ENCODE data around the gene PDP2. TPM values are rescaled to one million over a fixed set of nuclear protein-coding genes. Genes with fewer than 3 reads are reported as not detected.

Gene PDP2
- total RNA-seq, 1 experiment from 2014 or later, result 21.5 TPM

- H3K9me3 Mint-ChIP-seq (ENCODE audit: unreplicated experiment), result no peaks in the 10 kb centered on the region
- no peak overlapping the region for H3K4me3 Mint-ChIP-seq (ENCODE audit: unreplicated experiment)
- ChIA-PET POLR2A (interaction anchor here (0.5 to 6.6 kb wide), 9 partner anchors 10 to 957 kb away, joined by 3 to 48 read pairs (median 4); partner anchors contain the start of genes CIAO2B and PDP2), CTCF (interaction anchor here (0.6 to 1.2 kb wide), 4 partner anchors 28 to 269 kb away, joined by 3 to 4 read pairs (median 3); no protein-coding TSS in a partner anchor)
- H3K27ac Mint-ChIP-seq (ENCODE audit: low read depth, unreplicated experiment), result peak overlapping the region; percentile 25
- peaks cover 36% of the 10 kb centered on the region for H3K4me1 Mint-ChIP-seq (ENCODE audit: insufficient read depth, unreplicated experiment)
- intact Hi-C loops (cut with micrococcal nuclease), result loop anchor here (5.0 kb wide), 1 partner anchor 282 kb away; the partner anchor contains the start of gene MATCAP1
- TF ChIP-seq, protein P1, sequence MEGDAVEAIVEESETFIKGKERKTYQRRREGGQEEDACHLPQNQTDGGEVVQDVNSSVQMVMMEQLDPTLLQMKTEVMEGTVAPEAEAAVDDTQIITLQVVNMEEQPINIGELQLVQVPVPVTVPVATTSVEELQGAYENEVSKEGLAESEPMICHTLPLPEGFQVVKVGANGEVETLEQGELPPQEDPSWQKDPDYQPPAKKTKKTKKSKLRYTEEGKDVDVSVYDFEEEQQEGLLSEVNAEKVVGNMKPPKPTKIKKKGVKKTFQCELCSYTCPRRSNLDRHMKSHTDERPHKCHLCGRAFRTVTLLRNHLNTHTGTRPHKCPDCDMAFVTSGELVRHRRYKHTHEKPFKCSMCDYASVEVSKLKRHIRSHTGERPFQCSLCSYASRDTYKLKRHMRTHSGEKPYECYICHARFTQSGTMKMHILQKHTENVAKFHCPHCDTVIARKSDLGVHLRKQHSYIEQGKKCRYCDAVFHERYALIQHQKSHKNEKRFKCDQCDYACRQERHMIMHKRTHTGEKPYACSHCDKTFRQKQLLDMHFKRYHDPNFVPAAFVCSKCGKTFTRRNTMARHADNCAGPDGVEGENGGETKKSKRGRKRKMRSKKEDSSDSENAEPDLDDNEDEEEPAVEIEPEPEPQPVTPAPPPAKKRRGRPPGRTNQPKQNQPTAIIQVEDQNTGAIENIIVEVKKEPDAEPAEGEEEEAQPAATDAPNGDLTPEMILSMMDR (IDR thresholded peaks at IDR 0.05; ENCODE audit: unreplicated experiment), result no peak
- DNase-seq (ENCODE audit: unreplicated experiment), result peak; percentile 58
- no peaks in the 10 kb centered on the region for H3K27me3 Mint-ChIP-seq (ENCODE audit: insufficient read depth, unreplicated experiment)
- H3K36me3 Mint-ChIP-seq (ENCODE audit: insufficient read depth, unreplicated experiment), result peaks cover 3% of the 10 kb centered on the region
- BruUV-seq (replicated peaks), result no TSS peak
These were observed 19.8 kb downstream of the PDP2 start for GRCh38 chr16:66899945-66900710.

DNA sequence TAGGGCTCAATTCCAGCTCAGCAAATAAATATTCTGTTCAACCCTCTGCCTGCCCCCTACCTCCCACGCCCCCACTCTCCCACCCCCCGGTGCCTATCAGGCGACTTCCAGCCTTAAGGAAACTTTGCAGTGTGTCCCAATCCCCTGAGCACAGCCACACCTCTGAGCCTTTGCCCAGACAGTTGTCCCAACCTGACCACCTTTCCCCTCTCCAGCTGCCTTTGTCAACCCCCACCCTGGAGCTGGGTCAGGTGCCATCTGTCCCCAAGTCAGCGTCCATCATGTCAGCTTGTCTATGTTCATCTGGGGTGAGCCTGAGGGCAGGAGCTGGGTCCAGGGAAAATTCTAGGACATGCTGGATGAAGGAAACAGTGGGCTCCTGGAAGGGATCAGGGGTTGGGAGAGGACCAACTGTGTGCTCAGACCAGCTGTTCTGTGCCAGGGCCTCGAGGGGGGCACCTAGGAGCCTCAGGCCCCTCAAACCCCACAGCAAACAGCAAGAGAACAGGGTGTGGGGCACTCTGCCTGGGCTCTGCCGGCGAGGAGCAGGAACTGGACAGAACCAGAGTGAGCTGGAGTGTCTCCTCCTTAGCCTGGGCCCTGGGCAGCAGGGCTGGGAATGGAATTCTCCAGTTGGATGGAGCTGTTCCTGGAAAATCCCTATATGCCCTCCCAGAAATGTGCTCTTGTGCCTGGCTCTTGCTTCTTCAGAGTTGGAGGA is 20.6 kb downstream of the PDP2 start:
- POLR2A ChIA-PET, result interaction anchor here (0.6 to 6.6 kb wide), 9 partner anchors 10 to 135 kb away, joined by 3 to 48 read pairs (median 4); partner anchors contain the start of genes CIAO2B and PDP2
- TF ChIP-seq, protein P1 (IDR thresholded peaks at IDR 0.05; ENCODE audit: unreplicated experiment), result no peak
- DNase-seq (ENCODE audit: unreplicated experiment), result no peak
- Mint-ChIP-seq H3K27me3 (ENCODE audit: insufficient read depth, unreplicated experiment) (no peaks in the 10 kb centered on the region), H3K9me3 (ENCODE audit: unreplicated experiment) (no peaks in the 10 kb centered on the region), H3K4me1 (ENCODE audit: insufficient read depth, unreplicated experiment) (peaks cover 31% of the 10 kb centered on the region), H3K36me3 (ENCODE audit: insufficient read depth, unreplicated experiment) (no peaks in the 10 kb centered on the region), H3K4me3 (ENCODE audit: unreplicated experiment) (no peak overlapping the region), H3K27ac (ENCODE audit: low read depth, unreplicated experiment) (peak overlapping the region; percentile 25)
- CTCF ChIA-PET, result interaction anchor here (0.6 to 1.1 kb wide), 5 partner anchors 18 to 53 kb away, joined by 3 to 4 read pairs (median 3); partner anchors contain the start of gene CDH16
- no TSS peak for BruUV-seq (replicated peaks)
- intact Hi-C loops (cut with micrococcal nuclease), result no loop called here

DNA sequence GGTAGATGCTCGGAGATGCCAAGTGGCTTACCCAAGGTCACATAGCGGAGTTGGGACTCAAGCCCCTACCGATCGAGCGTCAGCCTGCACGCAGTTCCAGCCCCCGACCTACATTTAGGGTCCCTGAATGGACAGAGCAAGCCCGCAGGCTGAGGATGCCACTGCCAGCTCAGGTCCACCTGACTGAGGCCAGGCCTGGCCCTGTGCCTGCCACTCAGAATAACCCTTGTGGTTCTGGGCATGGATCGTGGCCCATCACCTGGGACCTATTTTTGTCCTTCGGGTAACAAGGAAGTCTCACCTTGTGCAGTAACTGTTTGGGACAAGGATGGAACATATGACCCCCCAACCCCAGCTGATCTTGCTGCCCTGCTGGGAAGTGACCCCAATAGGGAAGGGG is 21.3 kb downstream of the PDP2 start:
- no peak overlapping the region for H3K27ac Mint-ChIP-seq (ENCODE audit: low read depth, unreplicated experiment)
- intact Hi-C loops (cut with micrococcal nuclease), result no loop called here
- CTCF ChIA-PET, result interaction anchor here (1.0 to 1.1 kb wide), 2 partner anchors 17 to 26 kb away, joined by 3 to 4 read pairs; partner anchors contain the start of gene CDH16
- TF ChIP-seq, protein P1 (IDR thresholded peaks at IDR 0.05; ENCODE audit: unreplicated experiment), result no peak
- H3K4me1 Mint-ChIP-seq (ENCODE audit: insufficient read depth, unreplicated experiment), result peaks cover 23% of the 10 kb centered on the region
- DNase-seq (ENCODE audit: unreplicated experiment), result no peak
- no peak overlapping the region for H3K4me3 Mint-ChIP-seq (ENCODE audit: unreplicated experiment)
- no peaks in the 10 kb centered on the region for H3K27me3 Mint-ChIP-seq (ENCODE audit: insufficient read depth, unreplicated experiment)
- no peaks in the 10 kb centered on the region for H3K9me3 Mint-ChIP-seq (ENCODE audit: unreplicated experiment)
- no peaks in the 10 kb centered on the region for H3K36me3 Mint-ChIP-seq (ENCODE audit: insufficient read depth, unreplicated experiment)
- POLR2A ChIA-PET, result interaction anchor here (0.7 to 2.8 kb wide), 6 partner anchors 17 to 44 kb away, joined by 3 to 8 read pairs (median 4); partner anchors contain the start of genes CDH16 and CIAO2B
- BruUV-seq (replicated peaks), result no TSS peak

All from MCF 10A (cell line).